ENCODE measurements around the gene STRN.
"Not testable (repeated sequence)": the region's sequence is repeated elsewhere in the genome, so short reads cannot be mapped to it uniquely, and the experiment has no call there.

The STRN gene

GRCh38 chr2:36966370-36967235 lies at the start of gene STRN:
STRN (minus strand) TSS chr2:36966536; CDS start chr2:36966463, 73 bp downstream.
- TF ChIP-seq CTCF (IDR thresholded peaks at IDR 0.05; ENCODE audit: borderline replicate concordance, control extremely low read depth, extremely low read depth, insufficient read depth, missing control alignments) = no peak
- peak; percentile 99 for DNase-seq (ENCODE audit: low spot score)
- in situ Hi-C loops (cut with MboI; ENCODE audit: low sequenced_read_pairs, unreplicated experiment) = no loop called here

- TF ChIP-seq CTCF (IDR thresholded peaks at IDR 0.05; ENCODE audit: borderline replicate concordance, control extremely low read depth, extremely low read depth, insufficient read depth, missing control alignments) = no peak
- in situ Hi-C loops (cut with MboI; ENCODE audit: low sequenced_read_pairs, unreplicated experiment) = no loop called here
- DNase-seq (ENCODE audit: low spot score) = no peak
These were observed 46.9 kb upstream of the STRN start for GRCh38 chr2:37013315-37013641.

- TF ChIP-seq CTCF (IDR thresholded peaks at IDR 0.05; ENCODE audit: borderline replicate concordance, control extremely low read depth, extremely low read depth, insufficient read depth, missing control alignments) = no peak
- no peak for DNase-seq (ENCODE audit: low spot score)
- in situ Hi-C loops (cut with MboI; ENCODE audit: low sequenced_read_pairs, unreplicated experiment) = no loop called here
These were observed 44.8 kb upstream of the STRN start for GRCh38 chr2:37011130-37011529.

GRCh38 chr2:37005118-37005868 lies 39.0 kb upstream of the STRN start:
- peak; percentile 31 for DNase-seq (ENCODE audit: low spot score)
- in situ Hi-C loops (cut with MboI; ENCODE audit: low sequenced_read_pairs, unreplicated experiment) = no loop called here
- peak; percentile 38 for TF ChIP-seq CTCF (IDR thresholded peaks at IDR 0.05; ENCODE audit: borderline replicate concordance, control extremely low read depth, extremely low read depth, insufficient read depth, missing control alignments)

GRCh38 chr2:37000988-37001556 lies 34.7 kb upstream of the STRN start:
- DNase-seq (ENCODE audit: low spot score) = no peak
- in situ Hi-C loops (cut with MboI; ENCODE audit: low sequenced_read_pairs, unreplicated experiment) = no loop called here
- TF ChIP-seq CTCF (IDR thresholded peaks at IDR 0.05; ENCODE audit: borderline replicate concordance, control extremely low read depth, extremely low read depth, insufficient read depth, missing control alignments) = no peak

- in situ Hi-C loops (cut with MboI; ENCODE audit: low sequenced_read_pairs, unreplicated experiment) = no loop called here
- TF ChIP-seq CTCF (IDR thresholded peaks at IDR 0.05; ENCODE audit: borderline replicate concordance, control extremely low read depth, extremely low read depth, insufficient read depth, missing control alignments) = no peak
- DNase-seq (ENCODE audit: low spot score) = no peak
These were observed 34.0 kb upstream of the STRN start for GRCh38 chr2:37000318-37000717.

GRCh38 chr2:36999416-36999815 lies 33.1 kb upstream of the STRN start:
- in situ Hi-C loops (cut with MboI; ENCODE audit: low sequenced_read_pairs, unreplicated experiment) = not testable (repeated sequence)

More at GRCh38 chr2:36999416-36999815, 33.1 kb upstream of the STRN start:
- DNase-seq (ENCODE audit: low spot score) = not testable (repeated sequence)
